Naive thymus-derived CD8-positive, alpha-beta T cell (primary cell): ENCODE measurements around the gene WDR88. TPM values are rescaled to one million over a fixed set of nuclear protein-coding genes. Genes with fewer than 3 reads are reported as not detected.
"Not testable (repeated sequence)": the region's sequence is repeated elsewhere in the genome, so short reads cannot be mapped to it uniquely, and the experiment has no call there.

Source experiments
- ATAC-seq, 2 donors: fragments of 150-1000 bp; cut with Tn5 transposase in 1 of 2; sonication (Bioruptor Pico), chemical (Tn5 transposase) in 1 of 2; 1 replicate in 1 of 2; 2 replicates in 1 of 2; pipeline ENCODE4 v1.10.0; 2021; ENCODE audit warnings: mild to moderate bottlenecking in 2 of 2, moderate library complexity in 2 of 2
- POLR2A ChIA-PET: fragments of 350-600 bp; sonication (Branson Sonifier 250); formaldehyde crosslinking; loops from one replicate; lab custom pipeline; 2021; ENCODE audit warnings: antibody characterized with exemption; lab: Charles Lee
- DNase-seq, 10 donors: peaks; one replicate each; pipeline versions ENCODE4 v3.0.0 to v3.0.0-alpha.2; 2020 to 2022
- H3K27ac Mint-ChIP-seq, 10 donors: one replicate each; pipeline ENCODE4 v1.8.0; 2020 to 2022; ENCODE audit warnings: mild to moderate bottlenecking in 10 of 10, mixed read lengths in 10 of 10, moderate library complexity in 4 of 10, inconsistent platforms in 1 of 10
- H3K27me3 Mint-ChIP-seq, 5 donors: one replicate each; pipeline ENCODE4 v1.8.0; 2021 to 2022; ENCODE audit warnings: mixed read lengths in 5 of 5
- H3K36me3 Mint-ChIP-seq, 3 donors: one replicate each; pipeline ENCODE4 v1.8.0; 2020 to 2022; ENCODE audit warnings: mixed read lengths in 3 of 3, mild to moderate bottlenecking in 2 of 3, inconsistent platforms in 1 of 3
- H3K4me1 Mint-ChIP-seq, 4 donors: one replicate each; pipeline ENCODE4 v1.8.0; 2021 to 2022; ENCODE audit warnings: mixed read lengths in 4 of 4
- H3K4me3 Mint-ChIP-seq, 10 donors: one replicate each; pipeline ENCODE4 v1.8.0; 2020 to 2022; ENCODE audit warnings: mild to moderate bottlenecking in 10 of 10, mixed read lengths in 10 of 10, moderate library complexity in 6 of 10, inconsistent platforms in 1 of 10
- H3K9me3 Mint-ChIP-seq, 9 donors: one replicate each; pipeline ENCODE4 v1.8.0; 2020 to 2022; ENCODE audit warnings: mixed read lengths in 9 of 9, mild to moderate bottlenecking in 3 of 9, inconsistent platforms in 1 of 9, moderate library complexity in 1 of 9
- polyA plus RNA-seq, 3 donors: library from polyadenylated mRNA; unstranded; fragments of 300-500 nt; fragmentation: Illumina TruSeq; gene quantifications; one replicate each; pipeline ENCODE4 v1.2.3, GENCODE V29; 2021
- total RNA-seq, 8 experiments: library from RNA in 2 of 8; stranded (reverse) in 2 of 8; gene quantifications; one replicate each; pipeline ENCODE4 v1.2.3 and lab custom pipeline; 2021 to 2026

Gene WDR88
- total and polyA plus RNA-seq, 5 experiments from 2014 or later: 0.10 to 0.60 (median 0.20) TPM; not detected in 1

DNA sequence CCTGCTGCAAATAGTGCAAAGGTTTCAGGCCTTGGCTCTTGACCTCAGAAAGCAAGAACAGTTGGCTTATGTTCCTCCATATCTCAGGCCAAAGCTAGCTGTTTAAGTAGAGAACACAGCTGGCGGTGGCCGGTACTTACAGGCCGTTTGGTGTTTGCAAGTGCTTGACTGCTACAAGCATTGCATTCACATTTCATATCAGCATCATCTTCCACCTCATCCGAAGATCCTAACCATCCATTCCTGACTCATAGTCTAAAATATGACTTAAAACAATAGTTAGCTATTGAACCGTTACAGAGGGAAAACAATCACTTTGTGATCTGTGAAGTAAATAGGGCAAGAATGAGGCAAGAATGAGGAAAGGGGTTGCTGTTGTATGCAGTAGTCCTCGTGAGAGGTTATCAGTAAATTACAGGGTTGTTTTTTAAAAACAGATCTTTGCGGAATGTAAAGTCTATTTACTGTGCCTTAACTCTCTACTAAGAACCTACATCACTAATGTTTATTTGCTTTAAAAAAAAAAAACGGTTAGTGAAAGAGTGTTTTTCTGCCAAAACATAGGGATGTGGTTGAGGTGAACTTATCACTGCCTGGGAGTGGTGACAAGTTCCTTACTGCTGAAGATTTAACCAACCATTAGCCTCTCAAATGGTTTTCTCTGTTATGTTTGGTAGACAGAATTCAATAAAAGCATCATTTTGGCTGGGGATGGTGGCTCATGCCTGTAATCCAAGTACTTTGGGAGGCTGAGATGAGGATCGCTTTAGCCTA, 21.6 kb upstream of the WDR88 start:
- Mint-ChIP-seq H3K36me3 (peaks cover 0 to 82% (median 28%) of the 10 kb centered on the region in 3 donors), H3K27me3 (no peaks in the 10 kb centered on the region), H3K9me3 (no peaks in the 10 kb centered on the region), H3K4me3 (no peak overlapping the region), H3K27ac (no peak overlapping the region), H3K4me1 (no peaks in the 10 kb centered on the region)
- DNase-seq: no peak
- no peak for ATAC-seq
- POLR2A ChIA-PET: no interaction called here

GRCh38 chr19:33111587-33111986, 20.3 kb upstream of the WDR88 start:
- no peak for DNase-seq
- H3K4me3 Mint-ChIP-seq: no peak overlapping the region
- H3K36me3 Mint-ChIP-seq: peaks cover 6 to 89% (median 36%) of the 10 kb centered on the region in 3 donors
- H3K9me3 Mint-ChIP-seq: no peaks in the 10 kb centered on the region
- no peaks in the 10 kb centered on the region for H3K4me1 Mint-ChIP-seq
- ATAC-seq: no peak
- H3K27me3 Mint-ChIP-seq: no peaks in the 10 kb centered on the region
- POLR2A ChIA-PET: no interaction called here
- H3K27ac Mint-ChIP-seq: no peak overlapping the region

DNA sequence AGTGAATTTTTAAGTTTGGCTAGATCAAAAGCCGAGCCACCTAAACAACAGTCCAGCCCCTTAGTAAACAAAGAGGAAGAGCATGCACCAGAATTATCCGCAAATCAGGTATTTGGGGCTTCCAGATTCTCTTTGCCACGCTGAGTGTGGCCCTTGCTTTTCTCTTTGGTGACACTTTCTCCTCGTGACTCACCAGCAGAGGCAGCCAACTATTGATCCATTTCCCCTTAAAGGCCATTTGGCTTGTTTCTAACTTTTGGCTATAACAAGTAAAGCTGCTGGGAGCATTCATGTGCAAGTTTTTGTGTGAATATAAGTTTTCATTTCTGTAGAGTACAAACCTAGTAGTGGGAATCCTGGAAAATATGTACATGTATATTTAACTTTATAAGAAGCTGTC, 17.6 kb upstream of the WDR88 start:
- Mint-ChIP-seq H3K27me3 (no peaks in the 10 kb centered on the region), H3K9me3 (no peaks in the 10 kb centered on the region), H3K27ac (no peak overlapping the region), H3K36me3 (peaks cover 6 to 92% (median 42%) of the 10 kb centered on the region in 3 donors), H3K4me1 (no peaks in the 10 kb centered on the region), H3K4me3 (no peak overlapping the region)
- ATAC-seq (no peak), DNase-seq (no peak)
- POLR2A ChIA-PET: no interaction called here

- Mint-ChIP-seq H3K27me3 (no peaks in the 10 kb centered on the region), H3K36me3 (peaks cover 6 to 81% (median 32%) of the 10 kb centered on the region in 3 donors), H3K9me3 (no peaks in the 10 kb centered on the region), H3K4me3 (no peak overlapping the region), H3K27ac (peak overlapping the region in 1 of 10 donors; percentile 53), H3K4me1 (no peaks in the 10 kb centered on the region)
- ATAC-seq (no peak), DNase-seq (no peak)
- POLR2A ChIA-PET: no interaction called here
These were observed 14.4 kb upstream of the WDR88 start for GRCh38 chr19:33117501-33117900.

DNA sequence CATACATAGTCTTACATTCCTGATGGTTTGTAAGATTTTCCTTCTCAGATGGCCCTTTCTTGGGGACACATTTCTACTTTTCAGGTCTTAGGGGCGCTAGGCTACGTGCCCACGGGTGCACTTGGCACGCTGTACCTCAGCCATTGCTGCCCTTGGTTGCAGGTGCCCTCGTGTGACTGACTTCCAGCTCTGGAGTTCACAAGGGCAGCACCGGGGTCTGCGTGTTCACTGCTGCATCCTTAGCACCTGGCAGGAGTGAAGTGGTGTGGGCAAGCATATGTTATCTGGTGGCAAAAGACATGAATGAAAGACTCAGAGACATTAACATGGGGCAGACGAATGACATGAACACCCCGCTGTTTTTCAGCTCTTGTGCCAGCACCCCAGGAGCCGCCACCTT, 13.3 kb upstream of the WDR88 start:
- ATAC-seq (no peak), DNase-seq (no peak)
- Mint-ChIP-seq H3K27ac (peak overlapping the region in 1 of 10 donors; percentile 10), H3K4me3 (no peak overlapping the region), H3K36me3 (peaks cover 6 to 76% (median 32%) of the 10 kb centered on the region in 3 donors), H3K9me3 (no peaks in the 10 kb centered on the region), H3K4me1 (no peaks in the 10 kb centered on the region), H3K27me3 (no peaks in the 10 kb centered on the region)
- POLR2A ChIA-PET: interaction anchor here (1.2 kb wide), 1 partner anchor 58 kb away, joined by 3 read pairs; no protein-coding TSS in a partner anchor

- ATAC-seq (no peak), DNase-seq (no peak)
- Mint-ChIP-seq H3K27me3 (no peaks in the 10 kb centered on the region), H3K4me1 (peaks cover 0 to 6% (median 0%) of the 10 kb centered on the region in 4 donors), H3K9me3 (no peaks in the 10 kb centered on the region), H3K4me3 (no peak overlapping the region), H3K36me3 (peaks cover 7 to 66% (median 13%) of the 10 kb centered on the region in 3 donors), H3K27ac (peak overlapping the region in 4 of 10 donors; percentile 3 to 62 (median 21))
- POLR2A ChIA-PET: no interaction called here
These were observed 7.5 kb upstream of the WDR88 start for GRCh38 chr19:33124207-33125098.

DNA sequence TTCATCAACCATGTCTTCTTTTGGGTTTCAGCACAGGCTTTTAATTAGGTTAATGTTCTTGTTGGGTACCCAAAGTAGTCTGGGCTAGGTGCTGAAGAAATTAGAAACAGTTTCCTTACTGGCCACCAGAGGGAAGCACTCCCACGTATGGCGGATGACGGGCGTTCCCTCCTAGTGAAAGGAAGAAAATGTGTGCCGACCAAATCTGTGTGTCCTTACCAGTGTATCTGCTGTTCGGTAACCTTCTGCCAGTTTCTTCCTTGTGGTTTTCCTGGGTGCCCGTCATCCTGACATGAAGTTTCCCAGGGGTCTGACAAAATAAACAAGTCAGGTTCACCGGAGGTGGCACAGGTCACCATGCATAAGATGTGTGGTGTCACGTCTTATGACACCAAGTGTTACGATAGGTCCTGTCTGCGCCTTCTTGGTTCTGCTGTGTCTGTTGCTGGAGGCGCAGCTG, 6.0 kb upstream of the WDR88 start:
- peak; percentile 16 to 69 (median 48) for DNase-seq
- Mint-ChIP-seq H3K9me3 (no peaks in the 10 kb centered on the region), H3K27me3 (no peaks in the 10 kb centered on the region), H3K4me1 (peaks cover 0 to 6% (median 0%) of the 10 kb centered on the region in 4 donors), H3K36me3 (peaks cover 7 to 76% (median 19%) of the 10 kb centered on the region in 3 donors), H3K4me3 (no peak overlapping the region), H3K27ac (peak overlapping the region in 3 of 10 donors; percentile 22 to 48 (median 32))
- POLR2A ChIA-PET: interaction anchor here (1.3 kb wide), 1 partner anchor 51 kb away, joined by 4 read pairs; no protein-coding TSS in a partner anchor
- ATAC-seq: peak; percentile 83 to 92

DNA sequence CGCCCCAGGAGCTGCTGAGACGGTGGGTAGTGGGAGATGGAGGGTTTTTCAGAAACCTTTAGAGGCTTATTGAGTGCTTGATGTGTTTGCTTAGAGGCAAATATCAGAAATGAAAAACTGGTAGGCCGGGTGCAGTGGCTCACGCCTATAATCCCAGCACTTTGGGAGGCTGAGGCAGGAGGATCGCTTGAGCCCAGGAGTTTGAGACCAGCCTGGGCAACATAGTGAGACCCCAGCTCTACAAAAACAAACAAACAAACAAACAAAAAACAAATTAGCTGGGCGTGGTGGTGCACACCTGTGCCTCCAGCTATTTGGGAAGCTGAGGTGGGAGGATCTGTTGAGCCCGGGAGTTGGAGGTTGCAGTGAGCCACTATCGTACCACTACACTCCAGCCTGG, 5.2 kb upstream of the WDR88 start:
- not testable (repeated sequence) for DNase-seq, ATAC-seq, H3K4me1 Mint-ChIP-seq, H3K4me3 Mint-ChIP-seq, H3K27me3 Mint-ChIP-seq, H3K9me3 Mint-ChIP-seq
- peak overlapping the region in 1 of 10 donors; percentile 22 for H3K27ac Mint-ChIP-seq
- peaks cover 7 to 72% (median 18%) of the 10 kb centered on the region in 3 donors for H3K36me3 Mint-ChIP-seq
- POLR2A ChIA-PET: interaction anchor here (1.3 kb wide), 1 partner anchor 51 kb away, joined by 4 read pairs; no protein-coding TSS in a partner anchor

DNA sequence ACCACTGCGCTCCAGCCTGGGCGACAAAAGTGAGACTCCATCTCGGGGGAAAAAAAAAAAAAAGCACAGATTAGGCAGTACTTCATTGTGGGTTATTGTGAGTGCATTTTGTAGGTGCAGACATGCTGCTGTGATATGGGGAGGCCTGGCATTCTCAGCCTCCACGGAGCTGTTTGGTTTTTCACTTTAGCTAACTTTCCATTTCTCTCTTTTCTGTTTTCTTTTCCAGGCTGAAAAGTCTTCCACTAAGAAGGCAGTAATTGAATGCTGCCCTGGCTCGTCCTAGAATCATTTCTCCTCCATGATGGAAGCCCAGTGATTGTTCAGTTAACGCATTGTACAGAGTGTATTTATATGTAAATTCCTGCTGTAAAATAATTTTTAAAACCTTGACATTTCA, 2.0 kb upstream of the WDR88 start:
- Mint-ChIP-seq H3K27ac (peak overlapping the region in 2 of 10 donors; percentile 13 to 40), H3K4me1 (peaks cover 0 to 8% (median 1%) of the 10 kb centered on the region in 4 donors), H3K9me3 (no peaks in the 10 kb centered on the region), H3K4me3 (no peak overlapping the region), H3K27me3 (no peaks in the 10 kb centered on the region), H3K36me3 (peaks cover 4 to 51% (median 18%) of the 10 kb centered on the region in 3 donors)
- no peak for ATAC-seq
- POLR2A ChIA-PET: interaction anchor here (0.6 to 1.1 kb wide), 2 partner anchors 47 to 601 kb away, joined by 3 to 4 read pairs; no protein-coding TSS in a partner anchor
- no peak for DNase-seq

DNA sequence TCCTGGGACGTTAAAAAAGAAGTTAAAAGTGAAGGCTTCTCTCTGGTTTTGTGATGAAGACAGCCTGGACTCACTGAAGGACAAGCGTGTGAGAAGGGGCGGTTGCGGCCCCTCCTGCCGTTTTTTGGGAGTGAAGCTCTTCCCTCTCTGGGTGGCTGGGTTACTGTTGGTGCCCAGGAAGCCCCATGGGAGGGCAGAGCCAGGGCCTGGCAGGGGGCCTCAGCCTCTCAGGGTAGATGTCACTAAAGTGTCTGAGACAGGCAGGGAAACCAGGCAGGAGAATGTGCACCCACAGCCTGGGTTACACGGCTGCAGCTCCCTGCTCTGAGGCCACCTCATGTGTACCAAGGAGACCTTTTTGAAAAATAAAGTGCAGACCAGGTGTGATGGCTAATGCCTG, 1.5 kb upstream of the WDR88 start:
- Mint-ChIP-seq H3K9me3 (no peaks in the 10 kb centered on the region), H3K36me3 (peaks cover 4 to 46% (median 18%) of the 10 kb centered on the region in 3 donors), H3K27ac (no peak overlapping the region), H3K27me3 (no peaks in the 10 kb centered on the region), H3K4me3 (no peak overlapping the region), H3K4me1 (peaks cover 0 to 12% (median 4%) of the 10 kb centered on the region in 4 donors)
- no peak for DNase-seq
- no peak for ATAC-seq
- POLR2A ChIA-PET: interaction anchor here (0.6 kb wide), 1 partner anchor 27 kb away, joined by 4 read pairs; no protein-coding TSS in a partner anchor

DNA sequence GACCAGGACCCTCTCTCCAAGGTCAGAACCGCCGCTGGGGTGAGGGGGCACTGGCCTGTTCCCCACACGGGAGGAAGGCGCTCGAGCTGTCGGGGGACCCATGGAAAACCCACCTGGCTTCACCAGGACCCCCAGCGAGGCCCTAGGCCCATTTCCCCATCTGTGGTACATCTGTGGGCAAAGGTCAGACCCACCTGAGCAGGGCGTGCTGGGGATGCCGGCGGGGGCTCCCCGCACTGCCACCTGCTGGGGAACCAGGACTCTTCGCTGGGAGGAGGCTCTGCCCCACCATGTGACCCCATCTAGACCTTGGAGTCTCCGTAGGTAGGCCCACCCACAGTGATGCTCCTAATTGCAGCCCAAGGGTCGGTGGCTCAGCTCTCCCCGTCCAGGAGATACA, 511 bp downstream of the WDR88 start:
- no peaks in the 10 kb centered on the region for H3K27me3 Mint-ChIP-seq
- no peaks in the 10 kb centered on the region for H3K9me3 Mint-ChIP-seq
- H3K4me3 Mint-ChIP-seq: no peak overlapping the region
- H3K36me3 Mint-ChIP-seq: peaks cover 0 to 35% (median 14%) of the 10 kb centered on the region in 3 donors
- peak overlapping the region in 5 of 10 donors; percentile 48 to 78 (median 61) for H3K27ac Mint-ChIP-seq
- DNase-seq (no peak), ATAC-seq (no peak)
- POLR2A ChIA-PET: no interaction called here
- H3K4me1 Mint-ChIP-seq: peaks cover 0 to 7% (median 4%) of the 10 kb centered on the region in 4 donors

DNA sequence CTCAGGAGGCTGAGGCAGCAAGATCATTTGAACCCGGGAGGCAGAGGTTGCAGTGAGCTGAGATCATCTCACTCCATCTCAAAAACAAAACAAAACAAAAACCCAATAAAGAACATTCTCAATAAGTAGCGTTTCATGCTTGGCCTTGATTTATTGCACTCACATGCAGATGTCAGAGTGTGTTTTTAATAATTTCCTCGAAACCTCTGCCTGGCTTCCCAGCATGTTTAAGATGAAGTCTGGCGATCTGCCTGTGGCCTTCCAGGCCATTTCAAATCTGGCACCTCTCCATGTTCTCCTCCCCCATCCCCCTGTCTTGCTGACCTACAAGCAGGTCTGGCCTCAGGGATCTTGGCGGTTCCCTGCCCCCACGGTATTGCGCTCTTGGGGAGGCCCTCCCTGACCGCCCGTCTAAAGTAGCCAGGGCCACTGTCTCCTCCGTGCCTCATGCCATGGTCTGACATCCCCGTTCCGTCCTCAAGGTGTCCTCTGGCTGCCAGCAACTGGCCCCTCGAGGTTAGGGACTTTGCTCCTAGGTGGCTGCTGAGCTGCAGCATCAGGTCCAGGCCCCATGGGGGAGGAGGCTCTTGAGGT, 1.6 kb downstream of the WDR88 start:
- Mint-ChIP-seq H3K9me3 (no peaks in the 10 kb centered on the region), H3K4me1 (peaks cover 0 to 7% (median 4%) of the 10 kb centered on the region in 4 donors), H3K4me3 (no peak overlapping the region), H3K36me3 (peaks cover 0 to 27% (median 9%) of the 10 kb centered on the region in 3 donors), H3K27me3 (no peaks in the 10 kb centered on the region), H3K27ac (peak overlapping the region in 4 of 10 donors; percentile 32 to 73 (median 62))
- POLR2A ChIA-PET: interaction anchor here (1.0 kb wide), 1 partner anchor 27 kb away, joined by 3 read pairs; no protein-coding TSS in a partner anchor
- DNase-seq (no peak), ATAC-seq (no peak)
